Neuronal stem cell (in vitro differentiated cells): ENCODE measurements around the gene NAV2.

Source experiments
- DNase-seq: peaks from one replicate; pipeline ENCODE4 v3.0.0-alpha.2; 2013; ENCODE audit warnings: low spot score
- H2AFZ ChIP-seq: one replicate; pipeline ENCODE4 v1.6.1; 2013; ENCODE audit warnings: mild to moderate bottlenecking, low read length, inconsistent platforms
- H2AK5ac ChIP-seq: 2 replicates; pipeline ENCODE4 v1.6.1; 2013; ENCODE audit warnings: low read depth, mild to moderate bottlenecking, inconsistent platforms, low read length, moderate library complexity, mixed read lengths
- H2BK120ac ChIP-seq: 2 replicates; pipeline ENCODE4 v1.6.1; 2013; ENCODE audit warnings: low read depth, mild to moderate bottlenecking, inconsistent platforms, low read length, moderate library complexity, mixed read lengths
- H2BK12ac ChIP-seq: one replicate; pipeline ENCODE4 v1.6.1; 2013; ENCODE audit warnings: low read length, inconsistent platforms
- H2BK15ac ChIP-seq: 2 replicates; pipeline ENCODE4 v1.6.1; 2013; ENCODE audit warnings: mild to moderate bottlenecking, low read length, inconsistent platforms, mixed read lengths
- H2BK5ac ChIP-seq: one replicate; pipeline ENCODE4 v1.6.1; 2013; ENCODE audit warnings: inconsistent platforms, mild to moderate bottlenecking, low read length, moderate library complexity
- H3K14ac ChIP-seq: one replicate; pipeline ENCODE4 v1.6.1; 2013; ENCODE audit warnings: low read length, inconsistent platforms
- H3K18ac ChIP-seq: 2 replicates; pipeline ENCODE4 v1.6.1; 2013; ENCODE audit warnings: low read length, inconsistent platforms
- H3K23ac ChIP-seq: 2 replicates; pipeline ENCODE4 v1.6.1; 2013; ENCODE audit warnings: low read depth, mild to moderate bottlenecking, mixed read lengths, low read length, inconsistent platforms; ENCODE audit not compliant: poor library complexity
- H3K27ac ChIP-seq: replicated peaks from 3 replicates; pipeline ENCODE4 v1.5.1; 2013; ENCODE audit warnings: low read length, inconsistent platforms
- H3K27me3 ChIP-seq, 3 experiments: 2 replicates each; pipeline ENCODE4 v1.6.1; 2013; ENCODE audit warnings: low read length in 3 of 3, mild to moderate bottlenecking in 2 of 3, inconsistent platforms in 1 of 3, low read depth in 1 of 3, mixed read lengths in 1 of 3, moderate library complexity in 1 of 3; ENCODE audit not compliant: control insufficient read depth in 3 of 3, insufficient read depth in 3 of 3
- H3K36me3 ChIP-seq, 2 donors: replicated peaks in 1 of 2; 2 replicates each; pipeline ENCODE4 v1.6.1; 2013; ENCODE audit warnings: low read length in 2 of 2; ENCODE audit not compliant: control insufficient read depth in 2 of 2, insufficient read depth in 2 of 2
- H3K4ac ChIP-seq: 2 replicates; pipeline ENCODE4 v1.6.1; 2013; ENCODE audit warnings: inconsistent platforms, mild to moderate bottlenecking, low read length, moderate library complexity
- H3K4me1 ChIP-seq, 2 donors: 1 replicate in 1 of 2; 2 replicates in 1 of 2; pipeline ENCODE4 v1.6.1; 2013; ENCODE audit warnings: low read length in 2 of 2, low read depth in 1 of 2; ENCODE audit not compliant: control insufficient read depth in 2 of 2, insufficient read depth in 1 of 2
- H3K4me2 ChIP-seq: one replicate; pipeline ENCODE4 v1.6.1; 2013; ENCODE audit warnings: mild to moderate bottlenecking, low read length, inconsistent platforms; ENCODE audit not compliant: insufficient read depth, poor library complexity, severe bottlenecking
- H3K4me3 ChIP-seq, 2 donors: 2 replicates each; pipeline ENCODE4 v1.5.1; 2013; ENCODE audit warnings: low read length in 2 of 2, mild to moderate bottlenecking in 2 of 2, inconsistent platforms in 1 of 2, moderate library complexity in 1 of 2
- H3K79me1 ChIP-seq: one replicate; pipeline ENCODE4 v1.6.1; 2013; ENCODE audit warnings: low read depth, mild to moderate bottlenecking, inconsistent platforms, low read length, moderate library complexity
- H3K9ac ChIP-seq: one replicate; pipeline ENCODE4 v1.6.1; 2013; ENCODE audit warnings: mild to moderate bottlenecking, low read depth, low read length, inconsistent platforms; ENCODE audit not compliant: poor library complexity
- H3K9me3 ChIP-seq, 2 donors: replicated peaks in 1 of 2; 2 replicates each; pipeline versions ENCODE3 to v1.6.1; 2013; ENCODE audit warnings: low read length in 2 of 2, mild to moderate bottlenecking in 2 of 2, inconsistent platforms in 1 of 2, low read depth in 1 of 2, mixed read lengths in 1 of 2, moderate library complexity in 1 of 2; ENCODE audit not compliant: control insufficient read depth in 2 of 2, insufficient read depth in 1 of 2
- H4K8ac ChIP-seq: one replicate; pipeline ENCODE4 v1.6.1; 2013; ENCODE audit warnings: low read depth, mild to moderate bottlenecking, inconsistent platforms, low read length, moderate library complexity
- H4K91ac ChIP-seq: one replicate; pipeline ENCODE4 v1.6.1; 2013; ENCODE audit warnings: low read length, low read depth, mild to moderate bottlenecking, inconsistent platforms; ENCODE audit not compliant: poor library complexity
- WGBS, 2 donors: extraction: QIAGEN DNeasy Blood & Tissue Kit; methylation state at CpG; one replicate each; pipeline ENCODE4 v1.1.7; 2013; ENCODE audit warnings: missing lambda C conversion rate in 2 of 2, mixed read lengths in 1 of 2; ENCODE audit not compliant: insufficient read length in 2 of 2, insufficient replicate concordance in 1 of 2; ENCODE audit errors: extremely low coverage in 2 of 2; 5-methylcytosine and 5-hydroxymethylcytosine counted together

NAV2 gene

GRCh38 chr11:20035375-20035700, 322.7 kb downstream of the NAV2 start:
- Histone ChIP-seq H3K4ac (no peak overlapping the region), H2AFZ (no peak overlapping the region), H3K27ac (no peak overlapping the region), H2BK15ac (no peak overlapping the region), H2AK5ac (no peak overlapping the region), H3K79me1 (no peaks in the 10 kb centered on the region), H3K4me2 (no peak overlapping the region), H4K8ac (no peak overlapping the region), H3K9me3 (no peaks in the 10 kb centered on the region), H3K14ac (no peak overlapping the region), H3K36me3 (peaks cover 0 to 33% of the 10 kb centered on the region in 2 donors), H3K4me1 (peaks cover 12 to 17% of the 10 kb centered on the region in 2 donors), H2BK5ac (no peak overlapping the region), H3K27me3 (peaks cover 0 to 1% (median 0%) of the 10 kb centered on the region in 3 experiments), H2BK120ac (no peak overlapping the region), H3K4me3 (no peak overlapping the region), H3K9ac (no peak overlapping the region), H3K23ac (no peak overlapping the region), H4K91ac (no peak overlapping the region), H2BK12ac (no peak overlapping the region), H3K18ac (no peak overlapping the region)
- WGBS, 2 donors, result no CpG with 5 or more reads among the region's 7 CpGs
- DNase-seq, result no peak

- H4K91ac ChIP-seq, result no peak overlapping the region
- H2BK120ac ChIP-seq, result no peak overlapping the region
- peaks cover 0 to 1% (median 0%) of the 10 kb centered on the region in 3 experiments for H3K27me3 ChIP-seq
- H3K36me3 ChIP-seq, result peaks cover 0 to 39% of the 10 kb centered on the region in 2 donors
- H2BK15ac ChIP-seq, result no peak overlapping the region
- WGBS, 2 donors, result no CpG with 5 or more reads among the region's 15 CpGs
- H3K9ac ChIP-seq, result no peak overlapping the region
- no peak overlapping the region for H2AFZ ChIP-seq
- no peak overlapping the region for H3K18ac ChIP-seq
- no peak overlapping the region for H2AK5ac ChIP-seq
- peak overlapping the region; percentile 17 for H3K4ac ChIP-seq
- H2BK5ac ChIP-seq, result no peak overlapping the region
- H4K8ac ChIP-seq, result no peak overlapping the region
- H3K14ac ChIP-seq, result peak overlapping the region; percentile 25
- no peak overlapping the region for H2BK12ac ChIP-seq
- H3K79me1 ChIP-seq, result no peaks in the 10 kb centered on the region
- H3K9me3 ChIP-seq, result no peaks in the 10 kb centered on the region
- H3K27ac ChIP-seq, result no peak overlapping the region
- peaks cover 11 to 15% of the 10 kb centered on the region in 2 donors for H3K4me1 ChIP-seq
- no peak overlapping the region for H3K4me3 ChIP-seq
- peak overlapping the region; percentile 8 for H3K23ac ChIP-seq
- DNase-seq, result no peak
- H3K4me2 ChIP-seq, result no peak overlapping the region
Measured at GRCh38 chr11:20035701-20036601, 323.3 kb downstream of the NAV2 start.

- no peak overlapping the region for H2BK5ac ChIP-seq
- H3K18ac ChIP-seq, result no peak overlapping the region
- H4K91ac ChIP-seq, result no peak overlapping the region
- H3K14ac ChIP-seq, result no peak overlapping the region
- no peak overlapping the region for H4K8ac ChIP-seq
- H2BK15ac ChIP-seq, result no peak overlapping the region
- H2BK12ac ChIP-seq, result no peak overlapping the region
- no peak overlapping the region for H3K9ac ChIP-seq
- H3K27me3 ChIP-seq, result peaks cover 0 to 1% (median 0%) of the 10 kb centered on the region in 3 experiments
- H2AFZ ChIP-seq, result no peak overlapping the region
- H3K4me1 ChIP-seq, result peaks cover 7% of the 10 kb centered on the region in 2 donors
- no CpG with 5 or more reads among the region's 8 CpGs for WGBS, 2 donors
- H2BK120ac ChIP-seq, result no peak overlapping the region
- DNase-seq, result no peak
- no peak overlapping the region for H3K4me2 ChIP-seq
- no peak overlapping the region for H3K4ac ChIP-seq
- peaks cover 0 to 39% of the 10 kb centered on the region in 2 donors for H3K36me3 ChIP-seq
- H2AK5ac ChIP-seq, result no peak overlapping the region
- H3K79me1 ChIP-seq, result no peaks in the 10 kb centered on the region
- H3K27ac ChIP-seq, result no peak overlapping the region
- no peak overlapping the region for H3K23ac ChIP-seq
- no peak overlapping the region for H3K4me3 ChIP-seq
- H3K9me3 ChIP-seq, result no peaks in the 10 kb centered on the region
Measured at GRCh38 chr11:20036626-20037335, 324.1 kb downstream of the NAV2 start.
